ENCODE measurements around the gene ELF4.
"Not testable (repeated sequence)": the region's sequence is repeated elsewhere in the genome, so short reads cannot be mapped to it uniquely, and the experiment has no call there.

ELF4 gene

GRCh38 chrX:130110379-130111219, at the start of gene ELF4:
Gene ELF4 (minus strand): TSS chrX:130110497. CDS start chrX:130081330, 29,167 bp downstream.
- DNase-seq = peak; percentile 13

- DNase-seq = no peak
These were observed 49.5 kb upstream of the ELF4 start for GRCh38 chrX:130159776-130160175.

- no peak for DNase-seq
These were observed 48.0 kb upstream of the ELF4 start for GRCh38 chrX:130158311-130158710.

- DNase-seq = no peak
These were observed 45.3 kb upstream of the ELF4 start for GRCh38 chrX:130155564-130155963.

- no peak for DNase-seq
These were observed 37.3 kb upstream of the ELF4 start for GRCh38 chrX:130147631-130148030.

GRCh38 chrX:130145123-130145522, 34.8 kb upstream of the ELF4 start:
- no peak for DNase-seq

- DNase-seq = no peak
These were observed 34.2 kb upstream of the ELF4 start for GRCh38 chrX:130144509-130144908.

GRCh38 chrX:130139474-130140201, 29.3 kb upstream of the ELF4 start:
- DNase-seq = no peak

- DNase-seq = no peak
These were observed 26.7 kb upstream of the ELF4 start for GRCh38 chrX:130136961-130137360.

- DNase-seq = no peak
These were observed 26.2 kb upstream of the ELF4 start for GRCh38 chrX:130136496-130136895.

GRCh38 chrX:130130990-130131389, 20.7 kb upstream of the ELF4 start:
- no peak for DNase-seq

- DNase-seq = no peak
These were observed 15.0 kb upstream of the ELF4 start for GRCh38 chrX:130125091-130125874.

- no peak for DNase-seq
These were observed 14.3 kb upstream of the ELF4 start for GRCh38 chrX:130124577-130124976.

- DNase-seq = no peak
These were observed 11.2 kb upstream of the ELF4 start for GRCh38 chrX:130121505-130121800.

- DNase-seq = no peak
These were observed 10.6 kb upstream of the ELF4 start for GRCh38 chrX:130120746-130121504.

- DNase-seq = no peak
These were observed 10.0 kb upstream of the ELF4 start for GRCh38 chrX:130120321-130120731.

- no peak for DNase-seq
These were observed 9.1 kb upstream of the ELF4 start for GRCh38 chrX:130119312-130119898.

GRCh38 chrX:130118441-130119311, 8.4 kb upstream of the ELF4 start:
- DNase-seq = no peak

GRCh38 chrX:130117166-130117565, 6.9 kb upstream of the ELF4 start:
- DNase-seq = no peak

GRCh38 chrX:130115119-130115885, 5.0 kb upstream of the ELF4 start:
- DNase-seq = not testable (repeated sequence)
